Activated T-cell treated with anti-CD3 and anti-CD28 coated beads, Interleukin-2, amount 50 U/mL, for 1 hour (primary cell): Measurements from ENCODE around the gene NDST1.
"Not testable (repeated sequence)": the region's sequence is repeated elsewhere in the genome, so short reads cannot be mapped to it uniquely, and the experiment has no call there.

Experiments
- DNase-seq: peaks from one replicate; pipeline ENCODE4 v3.0.0-alpha.2; 2020

Gene NDST1

GRCh38 chr5:150508828-150509227, 897 bp downstream of the NDST1 start:
- no peak for DNase-seq

DNA sequence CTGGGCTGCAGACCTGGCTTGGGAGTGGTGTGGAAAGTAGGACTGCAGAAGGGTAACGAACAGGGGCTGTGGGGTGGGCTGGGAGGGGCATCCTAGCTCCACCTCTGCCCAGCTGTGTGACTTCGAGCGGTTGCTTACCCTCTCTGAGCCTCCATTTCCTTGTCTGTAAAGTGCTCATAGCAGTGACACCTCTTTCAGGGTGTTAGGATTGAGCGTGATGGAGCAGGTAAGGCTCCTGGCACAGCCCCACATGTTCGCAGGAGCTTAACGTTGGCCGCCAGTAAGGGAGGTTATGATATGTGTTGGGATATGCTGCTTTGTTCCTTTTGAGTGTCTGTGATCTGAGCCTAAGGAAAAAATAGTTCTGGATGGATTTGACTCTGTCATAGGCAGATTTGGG, 2.1 kb downstream of the NDST1 start:
- DNase-seq = no peak

DNA sequence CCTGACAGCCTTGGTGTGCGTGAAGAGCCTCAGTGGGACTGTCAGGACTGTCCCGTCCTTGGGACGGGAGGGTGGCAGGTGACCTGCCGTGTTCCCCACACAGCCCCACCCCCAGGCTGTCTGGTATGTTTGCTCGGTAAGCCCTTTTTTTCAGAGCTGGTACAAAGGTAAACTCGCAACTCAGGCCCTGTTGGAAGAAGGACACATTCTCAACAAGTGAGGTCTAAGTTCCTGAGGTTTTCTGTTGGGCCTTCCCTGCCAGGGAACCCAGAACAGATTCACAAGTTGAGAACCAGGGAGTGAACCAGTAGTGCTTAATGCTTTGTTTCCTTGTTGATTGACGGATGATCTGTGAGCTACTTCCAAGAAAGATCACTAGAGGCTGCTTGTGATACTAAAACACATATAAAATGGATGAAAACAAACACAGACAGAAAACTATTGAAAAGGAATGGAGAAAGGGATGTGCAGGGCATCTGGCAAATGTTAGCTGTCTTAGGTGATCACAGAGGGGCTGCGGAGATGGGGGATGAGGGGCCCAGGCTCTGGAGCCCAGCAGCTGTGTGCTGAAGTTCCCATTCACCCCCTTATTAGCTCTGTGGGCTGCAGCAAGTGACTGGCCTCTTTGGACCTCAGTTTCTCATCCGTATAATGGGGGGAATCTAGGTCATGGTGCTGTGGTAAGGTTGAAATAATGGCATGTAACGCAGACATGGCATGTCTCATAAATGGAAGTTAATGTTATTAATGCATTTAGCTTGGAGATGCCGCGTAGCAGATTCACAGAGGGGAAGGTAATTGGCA, 2.7 kb downstream of the NDST1 start:
- DNase-seq = no peak

- no peak for DNase-seq
Measured at GRCh38 chr5:150511578-150512367, 3.8 kb downstream of the NDST1 start.

DNA sequence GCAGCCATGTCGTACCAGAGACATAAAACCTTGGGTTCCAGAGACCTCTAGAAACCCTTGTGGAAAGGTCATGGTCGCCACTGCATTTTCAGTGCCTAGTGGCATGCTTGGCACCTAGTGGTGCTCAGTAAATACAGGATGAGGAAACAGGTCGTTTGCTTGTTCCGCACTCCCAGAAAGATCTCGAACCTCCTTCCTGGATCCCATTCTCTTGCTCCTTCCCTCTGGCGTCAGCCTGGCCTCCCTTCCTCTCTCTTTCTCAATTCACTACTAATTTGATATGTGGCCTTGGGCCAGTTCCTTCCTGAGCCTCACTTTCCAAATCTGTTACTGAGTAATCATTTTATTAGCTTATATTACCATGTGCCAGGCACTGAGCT, 4.4 kb downstream of the NDST1 start:
- DNase-seq = no peak

GRCh38 chr5:150513375-150514309, 5.7 kb downstream of the NDST1 start:
- no peak for DNase-seq

DNA sequence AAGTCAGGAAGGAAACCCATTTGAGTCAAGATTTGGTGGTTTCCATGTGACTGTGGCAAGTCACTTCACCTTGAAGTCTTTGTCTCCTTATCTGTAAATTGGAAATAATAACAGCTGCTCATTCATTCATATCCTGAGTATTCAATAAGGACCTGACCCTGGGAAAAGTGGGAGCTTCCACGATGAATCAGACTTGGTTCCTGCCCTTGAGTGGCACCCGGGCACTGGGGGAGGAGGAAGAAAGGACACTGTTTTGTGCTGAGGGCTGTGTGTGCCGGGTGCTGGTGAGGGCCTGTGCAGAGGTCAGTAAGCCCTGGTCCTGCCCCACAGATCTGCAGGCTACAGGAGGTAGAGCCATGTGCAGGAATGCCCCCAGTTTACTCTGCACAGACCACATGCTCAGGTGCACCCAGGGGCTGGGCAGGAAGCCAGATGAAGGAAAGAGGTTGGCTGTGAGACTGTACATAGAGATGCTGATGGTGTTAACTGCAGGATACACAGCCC, 6.8 kb downstream of the NDST1 start:
- DNase-seq = no peak

DNA sequence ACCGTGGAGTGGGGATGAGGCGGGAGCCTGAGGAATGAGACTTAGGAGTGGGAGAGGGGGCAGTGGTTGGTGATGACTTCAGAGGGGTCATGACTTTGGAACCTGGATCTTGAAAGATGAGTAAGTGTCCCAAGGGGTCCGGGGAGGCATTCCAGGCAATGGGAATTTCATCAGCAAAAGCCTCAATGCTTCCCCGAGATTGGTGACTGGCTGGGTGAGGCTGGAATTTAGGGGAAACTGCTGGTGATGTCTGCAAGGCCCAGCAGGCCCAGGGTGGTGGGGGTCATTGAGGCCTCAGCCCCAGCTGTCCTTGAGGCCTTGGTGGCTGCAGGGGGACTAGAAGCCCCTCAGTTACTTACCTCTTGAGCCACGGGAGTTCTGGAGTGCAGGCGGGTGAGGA, 7.5 kb downstream of the NDST1 start:
- DNase-seq = no peak

GRCh38 chr5:150516011-150516410, 8.1 kb downstream of the NDST1 start:
- no peak for DNase-seq

GRCh38 chr5:150517272-150518152, 9.6 kb downstream of the NDST1 start:
- no peak for DNase-seq

DNA sequence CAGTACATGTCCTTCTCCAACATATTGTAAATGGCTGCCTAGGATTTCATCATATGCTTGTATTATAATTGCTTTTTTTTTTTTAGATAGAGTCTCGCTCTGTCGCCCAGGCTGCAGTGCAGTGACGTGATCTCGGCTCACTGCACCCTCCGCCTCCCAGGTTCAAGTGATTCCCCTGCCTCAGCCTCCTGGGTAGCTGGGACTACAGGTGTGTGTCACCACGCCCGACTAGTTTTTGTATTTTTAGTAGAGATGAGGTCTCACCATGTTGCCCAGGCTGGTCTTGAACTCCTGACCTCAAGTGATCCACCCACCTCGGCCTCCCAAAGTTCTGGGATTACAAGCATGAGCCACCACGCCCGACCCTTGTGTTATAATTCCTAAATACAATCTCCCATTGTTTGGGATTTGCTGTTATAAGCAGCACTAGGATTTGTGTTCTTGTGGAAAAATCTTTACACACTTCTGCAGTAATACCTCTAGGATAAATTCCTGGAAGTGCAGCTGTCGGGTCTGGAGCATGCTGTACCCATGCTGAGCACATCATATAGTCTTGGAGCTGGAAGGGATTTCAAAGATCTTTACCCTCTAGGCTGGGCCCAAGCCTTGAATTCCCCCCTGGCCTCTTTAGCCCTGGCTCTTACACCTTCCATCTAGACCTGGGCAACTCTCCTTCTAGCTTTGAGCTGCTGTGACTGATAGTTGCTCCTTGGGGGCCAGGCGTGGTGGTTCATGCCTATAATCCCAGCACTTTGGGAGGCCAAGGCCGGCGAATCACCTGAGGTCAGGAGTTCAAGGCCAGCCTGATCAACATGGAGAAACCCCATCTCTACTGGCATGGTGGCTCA, 11.0 kb downstream of the NDST1 start:
- DNase-seq = not testable (repeated sequence)

GRCh38 chr5:150519560-150519945, 11.6 kb downstream of the NDST1 start:
- DNase-seq = no peak

DNA sequence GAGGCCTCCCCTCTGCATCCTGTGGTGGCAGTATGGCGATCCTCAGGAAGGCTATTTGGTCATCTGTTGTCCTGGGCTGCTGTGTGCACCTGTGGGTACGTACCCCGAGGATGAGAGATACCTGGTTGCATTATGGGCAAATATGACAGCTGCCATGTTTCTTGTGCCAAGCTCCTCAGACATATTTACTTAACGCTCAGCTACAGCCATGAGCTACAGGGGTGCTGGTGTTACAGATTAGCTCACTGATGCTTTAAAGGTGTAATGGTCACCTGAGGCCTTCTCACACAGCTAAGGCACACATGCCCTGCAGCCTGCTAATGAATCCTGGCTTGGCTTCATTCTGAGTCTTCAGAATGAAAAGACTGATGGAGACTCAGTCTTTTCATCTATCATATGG, 12.0 kb downstream of the NDST1 start:
- no peak for DNase-seq

DNA sequence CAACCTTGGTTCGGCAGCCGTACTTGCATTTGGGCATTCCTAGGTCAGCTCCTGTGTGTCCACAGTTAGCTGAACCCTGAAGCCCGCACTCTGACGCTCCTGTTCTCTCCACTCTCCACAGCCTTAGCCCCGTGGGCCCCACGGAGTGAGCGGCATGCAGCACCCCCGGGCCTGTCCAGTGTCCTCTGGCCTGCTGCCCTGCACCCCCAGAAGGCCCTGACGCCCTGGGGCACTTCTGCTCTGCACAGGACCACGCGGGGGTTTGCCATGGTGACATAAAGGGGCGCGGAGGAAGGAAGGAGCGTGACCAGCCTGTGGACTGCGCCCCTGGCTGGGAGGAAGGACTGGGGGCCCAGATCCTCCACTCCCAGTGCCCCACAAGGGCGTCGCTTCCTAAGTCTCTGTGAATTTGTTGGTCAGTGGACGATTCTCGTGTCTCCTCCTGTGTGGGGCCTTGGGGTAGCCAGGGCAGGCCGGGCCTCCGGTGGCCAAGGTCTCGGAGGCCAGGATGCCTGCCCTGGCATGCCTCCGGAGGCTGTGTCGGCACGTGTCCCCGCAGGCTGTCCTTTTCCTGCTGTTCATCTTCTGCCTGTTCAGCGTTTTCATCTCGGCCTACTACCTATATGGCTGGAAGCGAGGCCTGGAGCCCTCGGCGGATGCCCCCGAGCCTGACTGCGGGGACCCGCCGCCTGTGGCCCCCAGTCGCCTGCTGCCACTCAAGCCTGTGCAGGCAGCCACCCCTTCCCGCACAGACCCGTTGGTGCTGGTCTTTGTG, 13.0 kb downstream of the NDST1 start:
- no peak for DNase-seq

DNA sequence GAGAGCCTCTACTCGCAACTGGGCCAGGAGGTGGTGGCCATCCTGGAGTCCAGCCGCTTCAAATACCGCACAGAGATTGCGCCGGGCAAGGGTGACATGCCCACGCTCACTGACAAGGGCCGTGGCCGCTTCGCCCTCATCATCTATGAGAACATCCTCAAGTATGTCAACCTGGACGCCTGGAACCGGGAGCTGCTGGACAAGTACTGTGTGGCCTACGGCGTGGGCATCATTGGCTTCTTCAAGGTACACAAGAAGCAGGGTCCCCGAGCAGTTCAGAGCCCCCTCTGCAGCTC, 13.5 kb downstream of the NDST1 start:
- DNase-seq = no peak

DNA sequence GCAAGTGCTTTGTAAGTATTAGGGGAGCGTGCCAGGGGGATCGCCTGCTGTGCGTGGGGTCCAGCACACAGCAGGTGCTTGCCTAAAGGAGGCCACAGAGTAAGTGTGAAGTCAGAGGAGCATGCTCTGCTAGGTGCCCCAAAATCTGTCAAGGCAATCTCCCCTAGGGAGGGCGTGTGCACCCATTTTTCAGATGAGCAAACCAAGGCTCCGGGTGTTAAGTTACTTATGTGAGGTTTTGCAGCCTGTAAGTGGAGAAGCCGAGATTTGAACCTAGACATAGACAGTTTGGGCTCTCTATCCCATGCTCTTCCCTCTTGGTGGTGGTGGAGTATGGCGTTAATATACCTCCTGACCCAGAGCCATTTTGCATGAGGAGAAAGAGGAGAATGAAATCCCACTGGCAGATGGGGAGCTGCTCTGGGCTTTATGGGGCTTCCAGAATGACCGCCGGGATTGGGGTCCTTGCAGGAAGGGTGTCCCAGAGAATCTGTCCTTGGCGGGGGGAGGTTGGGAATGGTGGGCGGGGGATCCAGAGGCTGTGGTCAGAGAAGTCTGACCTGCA, 14.1 kb downstream of the NDST1 start:
- no peak for DNase-seq

- no peak for DNase-seq
Measured at GRCh38 chr5:150522504-150523414, 14.8 kb downstream of the NDST1 start.

- no peak for DNase-seq
Measured at GRCh38 chr5:150523472-150524350, 15.8 kb downstream of the NDST1 start.
